ENCODE data around the gene COP1. TPM values are rescaled to one million over a fixed set of nuclear protein-coding genes. Genes with fewer than 3 reads are reported as not detected.
A peak's percentile ranks its signal among the peaks of the same experiment; 100 is the strongest.

Gene COP1
- total RNA-seq, 1 experiment from 2014 or later: 47.0 TPM

DNA sequence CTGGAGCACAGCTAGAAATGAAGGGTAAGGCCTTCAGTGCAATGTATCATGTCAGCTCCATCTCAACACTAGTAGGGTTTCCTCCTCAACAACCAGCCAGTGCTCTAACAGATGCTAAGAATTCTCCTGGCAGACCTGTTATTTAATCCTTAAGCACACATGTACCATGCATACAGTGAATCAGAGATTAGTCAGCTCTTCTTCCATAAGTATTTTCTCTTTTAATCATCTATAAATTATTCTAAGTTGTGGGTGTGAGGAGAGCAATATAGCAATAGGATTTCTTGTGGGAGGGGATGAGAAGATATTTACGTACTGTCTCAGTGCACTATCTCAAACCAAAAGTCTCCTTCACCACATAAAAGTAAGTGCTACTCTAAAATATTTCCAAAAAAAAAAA lies 95.3 kb downstream of the COP1 start:
- Mint-ChIP-seq H3K4me1 (ENCODE audit: insufficient read depth, unreplicated experiment) (peaks cover 6% of the 10 kb centered on the region), H3K36me3 (ENCODE audit: insufficient read depth, unreplicated experiment) (peaks cover 29% of the 10 kb centered on the region), H3K27me3 (ENCODE audit: insufficient read depth, unreplicated experiment) (no peaks in the 10 kb centered on the region), H3K27ac (ENCODE audit: low read depth, unreplicated experiment) (no peak overlapping the region), H3K9me3 (ENCODE audit: unreplicated experiment) (peaks cover 18% of the 10 kb centered on the region), H3K4me3 (ENCODE audit: unreplicated experiment) (no peak overlapping the region)
- intact Hi-C loops (cut with micrococcal nuclease): no loop called here
- peak; percentile 15 for DNase-seq (ENCODE audit: unreplicated experiment)
- ChIA-PET POLR2A (interaction anchor here (1.2 kb wide), 1 partner anchor 49 kb away, joined by 3 read pairs; no protein-coding TSS in a partner anchor), CTCF (interaction anchor here (0.6 kb wide), 2 partner anchors 10 to 267 kb away, joined by 3 to 4 read pairs; no protein-coding TSS in a partner anchor)
- BruUV-seq (replicated peaks): no TSS peak
- TF ChIP-seq, protein P1, sequence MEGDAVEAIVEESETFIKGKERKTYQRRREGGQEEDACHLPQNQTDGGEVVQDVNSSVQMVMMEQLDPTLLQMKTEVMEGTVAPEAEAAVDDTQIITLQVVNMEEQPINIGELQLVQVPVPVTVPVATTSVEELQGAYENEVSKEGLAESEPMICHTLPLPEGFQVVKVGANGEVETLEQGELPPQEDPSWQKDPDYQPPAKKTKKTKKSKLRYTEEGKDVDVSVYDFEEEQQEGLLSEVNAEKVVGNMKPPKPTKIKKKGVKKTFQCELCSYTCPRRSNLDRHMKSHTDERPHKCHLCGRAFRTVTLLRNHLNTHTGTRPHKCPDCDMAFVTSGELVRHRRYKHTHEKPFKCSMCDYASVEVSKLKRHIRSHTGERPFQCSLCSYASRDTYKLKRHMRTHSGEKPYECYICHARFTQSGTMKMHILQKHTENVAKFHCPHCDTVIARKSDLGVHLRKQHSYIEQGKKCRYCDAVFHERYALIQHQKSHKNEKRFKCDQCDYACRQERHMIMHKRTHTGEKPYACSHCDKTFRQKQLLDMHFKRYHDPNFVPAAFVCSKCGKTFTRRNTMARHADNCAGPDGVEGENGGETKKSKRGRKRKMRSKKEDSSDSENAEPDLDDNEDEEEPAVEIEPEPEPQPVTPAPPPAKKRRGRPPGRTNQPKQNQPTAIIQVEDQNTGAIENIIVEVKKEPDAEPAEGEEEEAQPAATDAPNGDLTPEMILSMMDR (IDR thresholded peaks at IDR 0.05; ENCODE audit: unreplicated experiment): no peak

DNA sequence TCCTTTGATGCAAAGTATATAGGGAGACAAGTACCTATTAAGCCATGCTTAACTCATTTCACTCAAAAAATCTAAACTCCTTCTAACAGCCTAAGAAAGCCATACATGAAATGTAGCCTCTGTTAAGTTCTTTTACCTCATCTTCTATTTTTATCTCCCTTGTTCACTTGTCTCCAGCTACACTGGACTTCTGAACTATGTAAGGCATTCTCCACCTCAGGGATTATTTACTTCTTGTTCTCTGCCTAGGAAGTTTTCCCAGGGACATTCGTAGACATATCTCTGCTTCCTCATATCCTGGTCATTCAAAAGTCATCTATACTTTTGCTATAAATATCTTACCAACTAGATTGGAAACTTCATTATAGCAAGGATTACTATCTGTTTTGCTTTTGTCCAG lies 96.9 kb downstream of the COP1 start:
- CTCF ChIA-PET: interaction anchor here (0.6 to 0.9 kb wide), 2 partner anchors 10 to 30 kb away, joined by 3 read pairs; no protein-coding TSS in a partner anchor
- TF ChIP-seq, protein P1 (IDR thresholded peaks at IDR 0.05; ENCODE audit: unreplicated experiment): no peak
- Mint-ChIP-seq H3K9me3 (ENCODE audit: unreplicated experiment) (peaks cover 18% of the 10 kb centered on the region), H3K4me1 (ENCODE audit: insufficient read depth, unreplicated experiment) (peaks cover 6% of the 10 kb centered on the region), H3K4me3 (ENCODE audit: unreplicated experiment) (no peak overlapping the region), H3K27ac (ENCODE audit: low read depth, unreplicated experiment) (no peak overlapping the region), H3K36me3 (ENCODE audit: insufficient read depth, unreplicated experiment) (peaks cover 32% of the 10 kb centered on the region), H3K27me3 (ENCODE audit: insufficient read depth, unreplicated experiment) (no peaks in the 10 kb centered on the region)
- POLR2A ChIA-PET: interaction anchor here (0.7 kb wide), 1 partner anchor 1954 kb away, joined by 3 read pairs; no protein-coding TSS in a partner anchor
- BruUV-seq (replicated peaks): no TSS peak
- no peak for DNase-seq (ENCODE audit: unreplicated experiment)
- intact Hi-C loops (cut with micrococcal nuclease): no loop called here

DNA sequence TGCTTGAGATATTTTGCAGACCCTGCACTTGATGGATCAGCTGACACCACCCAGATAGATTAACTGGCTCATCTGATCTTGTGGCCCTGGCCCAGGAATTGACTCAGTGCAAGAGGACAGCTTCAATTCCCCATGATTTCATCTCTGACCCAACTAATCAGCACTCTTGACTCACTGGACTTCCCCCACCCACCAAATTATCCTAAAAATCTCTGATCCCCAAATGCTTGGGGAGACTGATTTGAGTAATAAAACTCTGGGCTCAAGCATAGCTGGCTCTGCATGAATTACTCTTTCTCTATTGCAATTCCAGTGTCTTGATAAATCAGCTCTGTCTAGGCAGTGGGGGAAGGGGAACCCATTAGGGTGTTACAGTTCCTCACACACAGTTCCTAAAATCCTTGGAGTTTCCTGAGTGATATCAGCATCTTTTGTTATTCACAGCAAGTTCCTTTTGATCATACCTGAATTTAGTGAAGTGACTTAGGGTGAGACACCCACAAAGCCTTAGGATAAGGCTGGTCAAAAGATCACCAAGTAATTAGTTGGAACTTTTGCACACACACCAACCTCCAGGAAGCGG lies 104.2 kb downstream of the COP1 start:
- H3K27ac Mint-ChIP-seq (ENCODE audit: low read depth, unreplicated experiment): no peak overlapping the region
- ChIA-PET CTCF (interaction anchor here (0.6 to 2.1 kb wide), 8 partner anchors 13 to 951 kb away, joined by 3 to 7 read pairs (median 4); no protein-coding TSS in a partner anchor), POLR2A (no interaction called here)
- H3K4me3 Mint-ChIP-seq (ENCODE audit: unreplicated experiment): no peak overlapping the region
- no peak for DNase-seq (ENCODE audit: unreplicated experiment)
- TF ChIP-seq, protein P1 (IDR thresholded peaks at IDR 0.05; ENCODE audit: unreplicated experiment): no peak
- no TSS peak for BruUV-seq (replicated peaks)
- peaks cover 10% of the 10 kb centered on the region for H3K9me3 Mint-ChIP-seq (ENCODE audit: unreplicated experiment)
- H3K4me1 Mint-ChIP-seq (ENCODE audit: insufficient read depth, unreplicated experiment): no peaks in the 10 kb centered on the region
- no peaks in the 10 kb centered on the region for H3K27me3 Mint-ChIP-seq (ENCODE audit: insufficient read depth, unreplicated experiment)
- intact Hi-C loops (cut with micrococcal nuclease): no loop called here
- H3K36me3 Mint-ChIP-seq (ENCODE audit: insufficient read depth, unreplicated experiment): peaks cover 48% of the 10 kb centered on the region

DNA sequence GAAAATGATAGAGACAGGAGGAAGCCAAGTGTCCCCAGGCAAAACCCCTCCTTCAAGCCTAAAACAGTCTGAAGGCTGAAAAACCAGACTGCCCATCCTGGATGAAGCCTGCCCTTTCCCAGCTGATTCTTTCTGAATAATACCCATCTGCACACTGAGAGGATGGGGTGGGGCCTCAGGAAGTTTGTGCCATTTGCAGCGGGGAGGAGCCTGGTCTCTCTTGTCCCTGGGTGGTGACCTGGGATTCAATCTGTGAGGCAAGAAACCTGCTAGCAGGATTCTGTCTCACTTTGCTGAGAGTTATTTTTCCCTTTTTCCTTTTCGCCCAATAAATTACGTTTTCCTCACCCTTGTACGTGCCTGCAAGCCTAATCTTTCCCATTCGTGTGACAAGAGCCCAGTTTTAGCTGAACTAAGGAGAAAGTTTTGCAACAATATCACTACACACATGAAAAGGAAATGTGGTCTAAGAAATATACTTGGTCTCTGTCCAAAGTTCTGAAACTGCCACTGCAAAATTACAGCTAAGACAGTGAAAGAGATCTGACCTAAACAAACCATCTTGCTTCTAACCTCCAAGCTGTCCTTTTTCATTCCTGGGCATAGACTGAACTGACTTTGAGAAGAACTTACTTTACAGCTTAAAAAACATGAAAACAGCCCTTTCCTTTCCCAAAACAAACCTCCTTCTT lies 105.0 kb downstream of the COP1 start:
- H3K4me1 Mint-ChIP-seq (ENCODE audit: insufficient read depth, unreplicated experiment): no peaks in the 10 kb centered on the region
- ChIA-PET CTCF (interaction anchor here (0.9 to 2.1 kb wide), 4 partner anchors 17 to 274 kb away, joined by 3 to 7 read pairs (median 6); no protein-coding TSS in a partner anchor), POLR2A (no interaction called here)
- intact Hi-C loops (cut with micrococcal nuclease): no loop called here
- H3K27me3 Mint-ChIP-seq (ENCODE audit: insufficient read depth, unreplicated experiment): no peaks in the 10 kb centered on the region
- no TSS peak for BruUV-seq (replicated peaks)
- H3K4me3 Mint-ChIP-seq (ENCODE audit: unreplicated experiment): no peak overlapping the region
- peaks cover 10% of the 10 kb centered on the region for H3K9me3 Mint-ChIP-seq (ENCODE audit: unreplicated experiment)
- peak; percentile 20 for DNase-seq (ENCODE audit: unreplicated experiment)
- TF ChIP-seq, protein P1 (IDR thresholded peaks at IDR 0.05; ENCODE audit: unreplicated experiment): no peak
- peaks cover 54% of the 10 kb centered on the region for H3K36me3 Mint-ChIP-seq (ENCODE audit: insufficient read depth, unreplicated experiment)
- no peak overlapping the region for H3K27ac Mint-ChIP-seq (ENCODE audit: low read depth, unreplicated experiment)
